K562 (cell line): ENCODE data around the gene ADGRL3. TPM values are rescaled to one million over a fixed set of nuclear protein-coding genes. Genes with fewer than 3 reads are reported as not detected.

Source experiments
- ATAC-seq: fragments of 200-7000 bp; cut with Tn5 transposase; 3 replicates; pipeline ENCODE4 v1.9.1; 2020; ENCODE audit warnings: moderate library complexity
- BruUV-seq: library from RNA; stranded (reverse); fragments of 400-500 nt; replicated peaks from 2 replicates; lab custom pipeline; 2021; lab: Mats Ljungman, UMichigan
- CTCF ChIA-PET: fragments of 300-600 bp; formaldehyde crosslinking; extraction: SDS; loops from one replicate; lab custom pipeline; 2021; ENCODE audit warnings: low intra/inter-chr PET ratio; lab: Yijun Ruan, JAX
- POLR2A ChIA-PET: fragments of 300-600, 350-650 bp; sonication (Branson Sonifier 250); formaldehyde crosslinking; extraction: SDS; loops from one replicate; lab custom pipeline; 2021; ENCODE audit warnings: antibody characterized with exemption, inconsistent platforms; lab: Yijun Ruan, JAX
- DNase-seq, 4 experiments: peaks; one replicate each; pipeline versions ENCODE4 v3.0.0 to v3.0.0-alpha.2; 2011 to 2018; ENCODE audit warnings: low spot score in 3 of 4, mixed read lengths in 3 of 4; ENCODE audit errors: extremely low read depth in 1 of 4
- FAIRE-seq: peaks from 2 replicates; lab custom pipeline; 2011; peaks lifted over from hg19 to GRCh38; lab: Jason Lieb, UNC
- H2AFZ ChIP-seq: 2 replicates; pipeline ENCODE4 v1.6.0; 2011; ENCODE audit warnings: low read depth, low read length, control low read depth, inconsistent platforms
- H3K27ac ChIP-seq: fragments of 200-600 bp; 3 replicates; pipeline ENCODE4 v1.8.0; 2011; ENCODE audit warnings: low read depth, mild to moderate bottlenecking, control low read depth, inconsistent platforms, low read length, moderate library complexity, mixed read lengths; ENCODE audit errors: extremely low read depth
- H3K27me3 ChIP-seq, 2 experiments: fragments of 300-600 bp in 1 of 2; 2 replicates in 1 of 2; 3 replicates in 1 of 2; pipeline versions ENCODE4 v1.6.0 to v1.8.0; 2011; ENCODE audit warnings: inconsistent platforms in 2 of 2, low read length in 2 of 2, mild to moderate bottlenecking in 1 of 2, mixed read lengths in 1 of 2, moderate library complexity in 1 of 2; ENCODE audit not compliant: control insufficient read depth in 2 of 2, insufficient read depth in 2 of 2
- H3K36me3 ChIP-seq: fragments of 300-600 bp; 3 replicates; pipeline ENCODE4 v1.8.0; 2011; ENCODE audit warnings: mild to moderate bottlenecking, low read length, inconsistent platforms; ENCODE audit not compliant: control insufficient read depth, insufficient read depth
- H3K4me1 ChIP-seq, 2 experiments: fragments of 200-600 bp in 1 of 2; replicated peaks in 1 of 2; 2 replicates in 1 of 2; 3 replicates in 1 of 2; pipeline versions ENCODE4 v1.5.1 to v1.8.0; 2011; ENCODE audit warnings: inconsistent platforms in 2 of 2, low read length in 2 of 2, mild to moderate bottlenecking in 1 of 2, mixed read lengths in 1 of 2, moderate library complexity in 1 of 2; ENCODE audit not compliant: control insufficient read depth in 2 of 2, insufficient read depth in 2 of 2
- H3K4me2 ChIP-seq: 2 replicates; pipeline ENCODE4 v1.6.1; 2011; ENCODE audit warnings: low read length, control low read depth, inconsistent platforms, mixed read lengths; ENCODE audit not compliant: insufficient read depth
- H3K4me3 ChIP-seq: fragments of 200-600 bp; sonication (generic), shearing (Covaris generic); 2 replicates; pipeline ENCODE4 v1.5.1; 2016; ENCODE audit warnings: control low read depth, inconsistent platforms
- H3K79me2 ChIP-seq: fragments of 200-600 bp; 3 replicates; pipeline ENCODE4 v1.8.0; 2011; ENCODE audit warnings: low read length, inconsistent platforms; ENCODE audit not compliant: control insufficient read depth, insufficient read depth
- H3K9ac ChIP-seq, 2 experiments: 2 replicates each; pipeline versions ENCODE4 v1.6.0 to v1.6.1; 2011; ENCODE audit warnings: low read depth in 2 of 2, low read length in 2 of 2, control low read depth in 1 of 2, inconsistent platforms in 1 of 2, mild to moderate bottlenecking in 1 of 2, mixed read lengths in 1 of 2; ENCODE audit not compliant: insufficient read depth in 1 of 2
- H3K9me1 ChIP-seq: one replicate; pipeline ENCODE4 v1.6.0; 2011; ENCODE audit warnings: inconsistent platforms, mild to moderate bottlenecking, low read length, moderate library complexity; ENCODE audit not compliant: control insufficient read depth, insufficient read depth
- H3K9me3 ChIP-seq: replicated peaks from 2 replicates; pipeline ENCODE4 v1.5.1; 2011; ENCODE audit warnings: low read depth, low read length, inconsistent platforms; ENCODE audit not compliant: control insufficient read depth, insufficient read depth
- H4K20me1 ChIP-seq: replicated peaks from 2 replicates; pipeline ENCODE4 v1.6.1; 2011; ENCODE audit warnings: low read length, inconsistent platforms, mixed read lengths; ENCODE audit not compliant: control insufficient read depth, insufficient read depth
- CC2D1A ChIP-seq: fragments of 450-650 bp; IDR thresholded peaks from 2 replicates; pipeline ENCODE4 v1.6.1; 2017; ENCODE audit warnings: mild to moderate bottlenecking
- ELF1 ChIP-seq: fragments of 200-800 bp; sonication (Bioruptor generic); IDR thresholded peaks from 2 replicates; pipeline ENCODE4 v1.6.1; 2016; ENCODE audit warnings: missing genetic modification characterization, missing compliant biosample characterization
- ESRRB ChIP-seq: fragments of 250-450 bp; sonication (Bioruptor Pico); IDR thresholded peaks from 2 replicates; pipeline ENCODE4 v1.5.0; 2020; ENCODE audit warnings: mild to moderate bottlenecking, moderate library complexity, borderline replicate concordance
- FOXJ2 ChIP-seq: fragments of 200-800 bp; sonication (Bioruptor generic); IDR thresholded peaks from 2 replicates; pipeline ENCODE4 v1.6.1; 2016; ENCODE audit warnings: missing genetic modification characterization, missing compliant biosample characterization
- YY1 ChIP-seq, 3 experiments: IDR thresholded peaks; 2 replicates each; pipeline ENCODE4 v1.6.1; 2011; ENCODE audit warnings: low read length in 2 of 3, mild to moderate bottlenecking in 2 of 3, moderate library complexity in 2 of 3, borderline replicate concordance in 1 of 3, control low read depth in 1 of 3, low read depth in 1 of 3; ENCODE audit not compliant: insufficient read depth in 3 of 3, insufficient replicate concordance in 2 of 3, control insufficient read depth in 1 of 3, insufficient read length in 1 of 3; ENCODE audit errors: extremely low read depth in 1 of 3
- ZBED1 ChIP-seq: IDR thresholded peaks from 2 replicates; pipeline ENCODE4 v1.6.1; 2014
- ZBTB11 ChIP-seq, 3 experiments: fragments of 200-800 bp in 1 of 3; fragments of 250-450 bp in 1 of 3; fragments of 450-650 bp in 1 of 3; sonication (Bioruptor Pico) in 1 of 3; sonication (Bioruptor generic) in 1 of 3; formaldehyde crosslinking in 1 of 3; IDR thresholded peaks; 2 replicates each; pipeline versions ENCODE4 v1.6.1 to v1.8.0; 2016 to 2022; ENCODE audit warnings: mild to moderate bottlenecking in 2 of 3, missing genetic modification characterization in 2 of 3, missing compliant biosample characterization in 1 of 3, moderate library complexity in 1 of 3
- ZC3H11A ChIP-seq: IDR thresholded peaks from 2 replicates; pipeline ENCODE4 v1.6.1; 2012; ENCODE audit warnings: low read depth, low read length, improper control_type of control experiment
- ZNF217 ChIP-seq: sonication (generic); formaldehyde crosslinking; IDR thresholded peaks from 2 replicates; pipeline ENCODE4 v1.8.0; 2022; ENCODE audit warnings: mild to moderate bottlenecking, missing genetic modification reagents
- WGBS: fragments of 100-300 bp; shearing (Covaris generic); methylation state at CpG from one replicate; pipeline ENCODE4 v1.1.6; 2016; ENCODE audit warnings: low coverage, mixed read lengths; ENCODE audit not compliant: insufficient coverage; ENCODE audit errors: missing lambda C conversion rate; 5-methylcytosine and 5-hydroxymethylcytosine counted together
- in situ Hi-C: fragments of 300-500 bp; cut with MboI; formaldehyde crosslinking; loops from 4 replicates; pipeline ENCODE4 v1.15.0; 2018; ENCODE audit warnings: inconsistent platforms, mixed read lengths
- intact Hi-C: fragments of 100-400 bp; cut with micrococcal nuclease; formaldehyde crosslinking; loops from 2 replicates; pipeline ENCODE4 v1.14.2; 2022
- polyA plus RNA-seq, 8 experiments: library from polyadenylated mRNA; depleted of rRNA in 4 of 8; stranded (reverse) in 5 of 8; unstranded in 3 of 8; fragments of >200 nt; fragmentation: Nextera tagmentation in 2 of 8; fragmentation: Illumina TruSeq in 1 of 8; extraction: Ambion mirVana in 2 of 8; extraction: Trizol in 1 of 8; gene quantifications; 2 replicates each; pipeline versions ENCODE4 v1.2.1 to v1.2.3, GENCODE V29; 2011 to 2014; ENCODE audit warnings: inconsistent platforms in 1 of 8, missing spikeins in 1 of 8
- total RNA-seq, 7 experiments: library from RNA; depleted of rRNA in 6 of 7; stranded (reverse); fragments of >200 nt in 6 of 7; fragmentation: Illumina TruSeq in 2 of 7; extraction: Trizol in 2 of 7; gene quantifications; 2 replicates each; pipeline versions ENCODE4 v1.2.1 to v1.2.3, GENCODE V29; 2011 to 2021; ENCODE audit warnings: low replicate concordance in 1 of 7

The ADGRL3 gene
- total and polyA plus RNA-seq, 9 of the 15 experiments (the other 6 are each of a cell fraction or from before 2014, with no cell fraction given) = 0.03 to 0.14 (median 0.04) TPM; not detected in 2

- TF ChIP-seq ZBTB11 (CRISPR knock-in tag; IDR thresholded peaks at IDR 0.05) (no peak), CC2D1A (no peak), YY1 (IDR thresholded peaks at IDR 0.05; ENCODE audit: borderline replicate concordance in 1 of 3, control insufficient read depth in 1 of 3, extremely low read depth in 1 of 3, insufficient read depth in 3 of 3, insufficient read length in 1 of 3, insufficient replicate concordance in 2 of 3, low read depth in 1 of 3, low read length in 2 of 3) (no peak), ZBED1 (no peak), ZNF217 (CRISPR knock-in tag) (no peak), ESRRB (CRISPR knock-in tag) (no peak)
Observed at GRCh38 chr4:61553557-61554125, 353.5 kb downstream of the ADGRL3 start (continued).

GRCh38 chr4:61555789-61556188 lies 355.7 kb downstream of the ADGRL3 start:
- Histone ChIP-seq H3K9me1 (no peaks in the 10 kb centered on the region), H3K4me2 (no peak overlapping the region), H3K9ac (no peak overlapping the region), H3K79me2 (no peaks in the 10 kb centered on the region), H3K9me3 (no peaks in the 10 kb centered on the region), H3K27me3 (no peaks in the 10 kb centered on the region), H3K27ac (no peak overlapping the region), H4K20me1 (no peaks in the 10 kb centered on the region), H3K36me3 (no peaks in the 10 kb centered on the region), H2AFZ (no peak overlapping the region), H3K4me1 (no peaks in the 10 kb centered on the region), H3K4me3 (no peak overlapping the region)
- CTCF ChIA-PET = no interaction called here
- in situ Hi-C loops = no loop called here
- WGBS = 0% methylated on average over 3 of the region's 3 CpGs
- intact Hi-C loops = no loop called here
- no peak for ATAC-seq
- FAIRE-seq = no peak
- no peak for DNase-seq
- TF ChIP-seq FOXJ2 (tag) (peak; percentile 65; the same call in 1 of the 2 replicates), ZC3H11A (no peak), ELF1 (tag) (no peak)
- POLR2A ChIA-PET = no interaction called here
- no TSS peak for BruUV-seq
